Activated CD8-positive, alpha-beta memory T cell treated with anti-CD3 and anti-CD28 coated beads, Interleukin-2, amount 50 U/mL, for 24 hours (primary cell): ENCODE measurements around the gene LAPTM4A.

Experiments
- DNase-seq: peaks from one replicate; pipeline ENCODE4 v3.0.0-alpha.2; 2020; ENCODE audit errors: extremely low read depth

The LAPTM4A gene

GRCh38 chr2:20019747-20020146 lies 31.7 kb downstream of the LAPTM4A start:
- DNase-seq: no peak

GRCh38 chr2:20018601-20019152 lies 32.8 kb downstream of the LAPTM4A start:
- DNase-seq: no peak

GRCh38 chr2:20016346-20016745 lies 35.1 kb downstream of the LAPTM4A start:
- no peak for DNase-seq

GRCh38 chr2:20015482-20016083 lies 35.8 kb downstream of the LAPTM4A start:
- no peak for DNase-seq

- no peak for DNase-seq
Observed at GRCh38 chr2:20013126-20013849, 38.1 kb downstream of the LAPTM4A start.

- DNase-seq: no peak
Observed at GRCh38 chr2:20012282-20013125, 38.9 kb downstream of the LAPTM4A start, which contains the start of gene MATN3. MATN3 (minus strand) TSS chr2:20012668; CDS start chr2:20012631, 37 bp downstream.

- DNase-seq: no peak
Observed at GRCh38 chr2:20012032-20012281, 39.5 kb downstream of the LAPTM4A start.

GRCh38 chr2:20011276-20012031 lies 40.0 kb downstream of the LAPTM4A start:
- DNase-seq: no peak

- no peak for DNase-seq
Observed at GRCh38 chr2:20008703-20009102, 42.7 kb downstream of the LAPTM4A start.

- no peak for DNase-seq
Observed at GRCh38 chr2:20005891-20006470, 45.4 kb downstream of the LAPTM4A start.

- DNase-seq: no peak
Observed at GRCh38 chr2:20005067-20005627, 46.3 kb downstream of the LAPTM4A start.

- no peak for DNase-seq
Observed at GRCh38 chr2:20001361-20001863, 50.0 kb downstream of the LAPTM4A start.

GRCh38 chr2:19993731-19994130 lies 57.7 kb downstream of the LAPTM4A start:
- no peak for DNase-seq

GRCh38 chr2:19991895-19992294 lies 59.5 kb downstream of the LAPTM4A start:
- DNase-seq: no peak

- DNase-seq: no peak
Observed at GRCh38 chr2:19990416-19990728, 61.1 kb downstream of the LAPTM4A start.

GRCh38 chr2:19989667-19990415 lies 61.6 kb downstream of the LAPTM4A start, which contains the start of gene WDR35:
WDR35 (minus strand) TSS chr2:19990105; CDS start chr2:19990015, 90 bp downstream.
- DNase-seq: peak; percentile 78

GRCh38 chr2:19989342-19989666 lies 62.1 kb downstream of the LAPTM4A start:
- no peak for DNase-seq

- no peak for DNase-seq
Observed at GRCh38 chr2:19988600-19988999, 62.8 kb downstream of the LAPTM4A start.

- DNase-seq: no peak
Observed at GRCh38 chr2:19987936-19988335, 63.5 kb downstream of the LAPTM4A start.
